ENCODE data around the gene PTGFRN. TPM values are rescaled to one million over a fixed set of nuclear protein-coding genes. Genes with fewer than 3 reads are reported as not detected.

PTGFRN gene
- polyA plus RNA-seq, 1 donor (not counting 4 experiments of a cell fraction or from before 2014, with no cell fraction given): 177 TPM

GRCh38 chr1:116878804-116879477, 30.8 kb upstream of the PTGFRN start:
- H3K4me3 ChIP-seq (ENCODE audit: control insufficient read depth in 2 of 3, extremely low read depth in 1 of 3, insufficient read depth in 2 of 3, low read depth in 1 of 3, low read length in 3 of 3): peak overlapping the region; percentile 1 to 62 (median 27)
- peak; percentile 96 for DNase-seq (ENCODE audit: low read depth, low spot score)

DNA sequence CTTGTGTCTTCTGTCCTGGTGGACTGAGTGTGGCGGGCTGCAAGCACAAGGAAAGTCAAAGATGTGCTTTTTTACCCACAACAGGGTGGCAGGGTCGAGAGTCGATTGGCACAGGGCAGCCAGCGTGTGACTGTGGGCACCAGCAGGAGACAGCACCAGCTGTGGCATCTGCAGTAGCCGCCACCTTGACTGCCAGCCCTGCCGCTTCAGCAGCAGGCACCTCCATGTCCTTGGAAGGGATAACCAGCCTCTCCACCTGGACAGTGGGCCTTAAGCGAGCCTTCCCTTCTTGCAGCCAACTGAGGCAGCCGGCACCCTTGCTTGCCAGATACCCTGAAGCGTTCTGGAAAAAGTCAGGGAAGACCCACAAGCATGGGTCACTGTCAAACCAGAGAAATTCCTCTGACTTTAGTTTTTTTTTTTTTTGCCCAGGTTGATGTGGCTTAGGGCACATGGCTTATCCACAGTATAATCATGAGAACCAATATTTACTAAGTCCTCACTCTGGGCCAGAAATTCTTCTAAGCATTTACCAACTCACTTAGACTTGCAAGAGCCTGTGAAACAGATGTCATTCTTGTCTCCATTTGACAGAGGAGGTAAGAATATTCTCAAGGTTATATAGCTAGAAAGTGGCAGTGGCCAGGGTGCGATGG, 30.1 kb upstream of the PTGFRN start:
- Histone ChIP-seq H3K9me1 (ENCODE audit: control insufficient read depth, extremely low read depth, insufficient read depth, low read length) (no peaks in the 10 kb centered on the region), H3K4me2 (ENCODE audit: control insufficient read depth, extremely low read depth, insufficient read depth, low read depth, low read length) (peak overlapping the region; percentile 91), H2AFZ (ENCODE audit: control insufficient read depth, low read length) (peak overlapping the region; percentile 14), H3K27me3 (ENCODE audit: control insufficient read depth, extremely low read depth, insufficient read depth, low read length) (no peaks in the 10 kb centered on the region), H3K4me3 (ENCODE audit: control insufficient read depth in 2 of 3, extremely low read depth in 1 of 3, insufficient read depth in 2 of 3, low read depth in 1 of 3, low read length in 3 of 3) (no peak overlapping the region), H3K9me3 (ENCODE audit: control insufficient read depth, low read depth, low read length) (no peaks in the 10 kb centered on the region), H4K20me1 (ENCODE audit: control insufficient read depth, extremely low read depth, insufficient read depth, low read length) (no peaks in the 10 kb centered on the region), H3K4me1 (ENCODE audit: control insufficient read depth, extremely low read depth, insufficient read depth, low read length) (peaks cover 44% of the 10 kb centered on the region), H3K27ac (ENCODE audit: control insufficient read depth, insufficient read depth, low read length) (peak overlapping the region; percentile 96), H3K36me3 (ENCODE audit: control insufficient read depth in 2 of 2, extremely low read depth in 1 of 2, insufficient read depth in 2 of 2, low read length in 2 of 2) (no peaks in the 10 kb centered on the region), H3K79me2 (ENCODE audit: control insufficient read depth, insufficient read depth, low read length) (no peaks in the 10 kb centered on the region), H3K9ac (ENCODE audit: control insufficient read depth, extremely low read depth, insufficient read depth, low read length) (peak overlapping the region; percentile 86)
- dilution Hi-C loops (cut with MboI; ENCODE audit: extremely low pct_ligation_motif_present, low sequenced_read_pairs): no loop called here
- FAIRE-seq: no peak
- no peak for DNase-seq (ENCODE audit: low read depth, low spot score)
- TF ChIP-seq CTCF (optimal IDR thresholded peaks at IDR 0.05 in 1 of 3, IDR thresholded peaks at IDR 0.05 in 1 of 3, conservative IDR thresholded peaks at IDR 0.05 in 1 of 3; ENCODE audit: extremely low read depth in 1 of 3, insufficient read depth in 2 of 3, low read length in 3 of 3) (no peak), EZH2 (IDR thresholded peaks at IDR 0.05; ENCODE audit: low read length) (no peak)

More at GRCh38 chr1:116878804-116879477, 30.8 kb upstream of the PTGFRN start:
- Histone ChIP-seq H2AFZ (ENCODE audit: control insufficient read depth, low read length) (peak overlapping the region; percentile 80), H3K4me2 (ENCODE audit: control insufficient read depth, extremely low read depth, insufficient read depth, low read depth, low read length) (peak overlapping the region; percentile 91), H3K9me1 (ENCODE audit: control insufficient read depth, extremely low read depth, insufficient read depth, low read length) (no peaks in the 10 kb centered on the region), H3K4me1 (ENCODE audit: control insufficient read depth, extremely low read depth, insufficient read depth, low read length) (peaks cover 48% of the 10 kb centered on the region), H3K9ac (ENCODE audit: control insufficient read depth, extremely low read depth, insufficient read depth, low read length) (peak overlapping the region; percentile 86), H3K79me2 (ENCODE audit: control insufficient read depth, insufficient read depth, low read length) (no peaks in the 10 kb centered on the region), H3K27ac (ENCODE audit: control insufficient read depth, insufficient read depth, low read length) (peak overlapping the region; percentile 96), H3K9me3 (ENCODE audit: control insufficient read depth, low read depth, low read length) (no peaks in the 10 kb centered on the region), H4K20me1 (ENCODE audit: control insufficient read depth, extremely low read depth, insufficient read depth, low read length) (no peaks in the 10 kb centered on the region), H3K36me3 (ENCODE audit: control insufficient read depth in 2 of 2, extremely low read depth in 1 of 2, insufficient read depth in 2 of 2, low read length in 2 of 2) (no peaks in the 10 kb centered on the region), H3K27me3 (ENCODE audit: control insufficient read depth, extremely low read depth, insufficient read depth, low read length) (no peaks in the 10 kb centered on the region)
- dilution Hi-C loops (cut with MboI; ENCODE audit: extremely low pct_ligation_motif_present, low sequenced_read_pairs): no loop called here
- TF ChIP-seq EZH2 (IDR thresholded peaks at IDR 0.05; ENCODE audit: low read length) (no peak), CTCF (optimal IDR thresholded peaks at IDR 0.05 in 1 of 3, IDR thresholded peaks at IDR 0.05 in 1 of 3, conservative IDR thresholded peaks at IDR 0.05 in 1 of 3; ENCODE audit: extremely low read depth in 1 of 3, insufficient read depth in 2 of 3, low read length in 3 of 3) (peak; percentile 7 to 61 (median 44))
- FAIRE-seq: peak; percentile 57

Data from keratinocyte (primary cell).